Vagina (tissue), 2 donors: ENCODE results near the gene MXRA5. TPM values are rescaled to one million over a fixed set of nuclear protein-coding genes. Genes with fewer than 3 reads are reported as not detected.

Experiments used
- DNase-seq, 2 donors: peaks; one replicate each; pipeline ENCODE4 v3.0.0-alpha.2; 2017; ENCODE audit errors: extremely low spot score in 2 of 2
- H3K27ac ChIP-seq: fragments of 200-600 bp; sonication (generic); one replicate; pipeline ENCODE4 v1.5.1; 2019
- H3K27me3 ChIP-seq: fragments of 200-600 bp; sonication (generic); one replicate; pipeline ENCODE4 v1.5.1; 2019
- H3K36me3 ChIP-seq, 2 donors: fragments of 200-600 bp; sonication (generic); one replicate each; pipeline ENCODE4 v1.5.1; 2017 to 2019
- H3K4me1 ChIP-seq: fragments of 200-600 bp; sonication (generic); one replicate; pipeline ENCODE4 v1.5.1; 2019
- H3K4me3 ChIP-seq, 2 donors: fragments of 200-600 bp; sonication (generic); 1 replicate in 1 of 2; 2 replicates in 1 of 2; pipeline ENCODE4 v1.5.1; 2016 to 2019
- H3K9me3 ChIP-seq: fragments of 200-600 bp; sonication (generic); one replicate; pipeline ENCODE4 v1.5.1; 2019
- CTCF ChIP-seq, 3 experiments: fragments of 450-650 bp in 2 of 3; fragments of 200-600 bp in 1 of 3; sonication (generic) in 1 of 3; IDR thresholded peaks; one replicate each; pipeline ENCODE4 v1.5.1; 2017 to 2019; ENCODE audit warnings: antibody characterized with exemption in 3 of 3, mild to moderate bottlenecking in 2 of 3, moderate library complexity in 2 of 3
- POLR2A ChIP-seq, 2 donors: fragments of 450-650 bp; IDR thresholded peaks; one replicate each; pipeline ENCODE4 v1.6.1; 2017; ENCODE audit warnings: antibody characterized with exemption in 2 of 2, mild to moderate bottlenecking in 2 of 2, moderate library complexity in 2 of 2
- POLR2AphosphoS5 ChIP-seq, 2 donors: sonication (generic); formaldehyde crosslinking; IDR thresholded peaks; one replicate each; pipeline ENCODE4 v1.9.0; 2017; ENCODE audit warnings: antibody characterized with exemption in 2 of 2, mild to moderate bottlenecking in 2 of 2, low read depth in 1 of 2; ENCODE audit not compliant: insufficient read depth in 1 of 2
- intact Hi-C: fragments of 100-400 bp; cut with DNase I; formaldehyde crosslinking; loops from one replicate; pipeline ENCODE4 v1.15.1; 2023
- total RNA-seq: library from RNA; depleted of rRNA; stranded (reverse); fragments of >200 nt; gene quantifications from one replicate; pipeline ENCODE4 v1.2.3, GENCODE V29; 2016

Gene MXRA5
- total RNA-seq, 1 donor from 2014 or later, result 4.7 TPM

GRCh38 chrX:3326681-3327080 lies 19.8 kb downstream of the MXRA5 start:
- no peaks in the 10 kb centered on the region for H3K4me1 ChIP-seq
- intact Hi-C loops, result no loop called here
- no peaks in the 10 kb centered on the region for H3K9me3 ChIP-seq

GRCh38 chrX:3320471-3321046 lies 25.9 kb downstream of the MXRA5 start:
- DNase-seq, result no peak
- H3K27me3 ChIP-seq, result no peaks in the 10 kb centered on the region
- TF ChIP-seq CTCF (IDR thresholded peaks at IDR 0.05) (no peak), POLR2AphosphoS5 (IDR thresholded peaks at IDR 0.05; ENCODE audit: insufficient read depth in 1 of 2, low read depth in 1 of 2) (no peak), POLR2A (IDR thresholded peaks at IDR 0.05) (no peak)
- no peaks in the 10 kb centered on the region for H3K9me3 ChIP-seq
- H3K36me3 ChIP-seq, result peaks cover 0 to 9% of the 10 kb centered on the region in 2 donors
- H3K4me1 ChIP-seq, result no peaks in the 10 kb centered on the region
- no peak overlapping the region for H3K27ac ChIP-seq
- intact Hi-C loops, result no loop called here
- no peak overlapping the region for H3K4me3 ChIP-seq

More at GRCh38 chrX:3326681-3327080, 19.8 kb downstream of the MXRA5 start:
- Histone ChIP-seq H3K36me3 (no peaks in the 10 kb centered on the region), H3K27me3 (no peaks in the 10 kb centered on the region), H3K4me3 (no peak overlapping the region), H3K27ac (no peak overlapping the region)
- DNase-seq, result no peak
- TF ChIP-seq POLR2AphosphoS5 (IDR thresholded peaks at IDR 0.05; ENCODE audit: insufficient read depth in 1 of 2, low read depth in 1 of 2) (no peak), CTCF (IDR thresholded peaks at IDR 0.05) (no peak)

GRCh38 chrX:3317191-3317718 lies 29.2 kb downstream of the MXRA5 start:
- H3K4me1 ChIP-seq, result no peaks in the 10 kb centered on the region
- H3K27ac ChIP-seq, result no peak overlapping the region
- no peak overlapping the region for H3K4me3 ChIP-seq
- DNase-seq, result no peak
- intact Hi-C loops, result no loop called here
- no peaks in the 10 kb centered on the region for H3K9me3 ChIP-seq
- peaks cover 0 to 9% of the 10 kb centered on the region in 2 donors for H3K36me3 ChIP-seq
- no peaks in the 10 kb centered on the region for H3K27me3 ChIP-seq
- TF ChIP-seq POLR2AphosphoS5 (IDR thresholded peaks at IDR 0.05; ENCODE audit: insufficient read depth in 1 of 2, low read depth in 1 of 2), result no peak
- TF ChIP-seq POLR2A (IDR thresholded peaks at IDR 0.05), result no peak
- TF ChIP-seq CTCF (IDR thresholded peaks at IDR 0.05), result no peak

- Histone ChIP-seq H3K4me1 (no peaks in the 10 kb centered on the region), H3K36me3 (peaks cover 0 to 10% of the 10 kb centered on the region in 2 donors), H3K4me3 (no peak overlapping the region), H3K27ac (no peak overlapping the region), H3K27me3 (no peaks in the 10 kb centered on the region), H3K9me3 (no peaks in the 10 kb centered on the region)
- intact Hi-C loops, result no loop called here
- TF ChIP-seq POLR2A (IDR thresholded peaks at IDR 0.05) (no peak), CTCF (IDR thresholded peaks at IDR 0.05) (no peak), POLR2AphosphoS5 (IDR thresholded peaks at IDR 0.05; ENCODE audit: insufficient read depth in 1 of 2, low read depth in 1 of 2) (no peak)
- no peak for DNase-seq
Measured at GRCh38 chrX:3312109-3312508, 34.3 kb downstream of the MXRA5 start.

- Histone ChIP-seq H3K27ac (no peak overlapping the region), H3K36me3 (peaks cover 0 to 5% of the 10 kb centered on the region in 2 donors), H3K4me3 (no peak overlapping the region), H3K27me3 (no peaks in the 10 kb centered on the region), H3K4me1 (no peaks in the 10 kb centered on the region), H3K9me3 (no peaks in the 10 kb centered on the region)
- intact Hi-C loops, result no loop called here
- no peak for TF ChIP-seq POLR2AphosphoS5 (IDR thresholded peaks at IDR 0.05; ENCODE audit: insufficient read depth in 1 of 2, low read depth in 1 of 2)
- TF ChIP-seq CTCF (IDR thresholded peaks at IDR 0.05), result no peak
- DNase-seq, result no peak
Measured at GRCh38 chrX:3307881-3308280, 38.6 kb downstream of the MXRA5 start.
